ENCODE measurements around the gene QRICH1. TPM values are rescaled to one million over a fixed set of nuclear protein-coding genes. Genes with fewer than 3 reads are reported as not detected.

QRICH1 gene
- total RNA-seq, 1 donor = 143 TPM

- no peaks in the 10 kb centered on the region for H3K27me3 ChIP-seq (ENCODE audit: insufficient read depth, low read length)
- H3K4me1 ChIP-seq (ENCODE audit: insufficient read depth, low read length) = peaks cover 23% of the 10 kb centered on the region
- peak overlapping the region; percentile 73 for H3K4me3 ChIP-seq (ENCODE audit: low read length)
- no peaks in the 10 kb centered on the region for H3K9me3 ChIP-seq (ENCODE audit: low read depth, low read length)
Measured at GRCh38 chr3:49007771-49008528, 85.9 kb downstream of the QRICH1 start.

GRCh38 chr3:49007068-49007770, 86.7 kb downstream of the QRICH1 start, which contains the start of gene WDR6:
WDR6 (plus strand) TSS chr3:49007391; CDS start chr3:49007432, 41 bp downstream.
- no peaks in the 10 kb centered on the region for H3K27me3 ChIP-seq (ENCODE audit: insufficient read depth, low read length)
- no peaks in the 10 kb centered on the region for H3K9me3 ChIP-seq (ENCODE audit: low read depth, low read length)
- peaks cover 23% of the 10 kb centered on the region for H3K4me1 ChIP-seq (ENCODE audit: insufficient read depth, low read length)
- H3K4me3 ChIP-seq (ENCODE audit: low read length) = peak within 1 kb of the TSS; percentile 73

DNA sequence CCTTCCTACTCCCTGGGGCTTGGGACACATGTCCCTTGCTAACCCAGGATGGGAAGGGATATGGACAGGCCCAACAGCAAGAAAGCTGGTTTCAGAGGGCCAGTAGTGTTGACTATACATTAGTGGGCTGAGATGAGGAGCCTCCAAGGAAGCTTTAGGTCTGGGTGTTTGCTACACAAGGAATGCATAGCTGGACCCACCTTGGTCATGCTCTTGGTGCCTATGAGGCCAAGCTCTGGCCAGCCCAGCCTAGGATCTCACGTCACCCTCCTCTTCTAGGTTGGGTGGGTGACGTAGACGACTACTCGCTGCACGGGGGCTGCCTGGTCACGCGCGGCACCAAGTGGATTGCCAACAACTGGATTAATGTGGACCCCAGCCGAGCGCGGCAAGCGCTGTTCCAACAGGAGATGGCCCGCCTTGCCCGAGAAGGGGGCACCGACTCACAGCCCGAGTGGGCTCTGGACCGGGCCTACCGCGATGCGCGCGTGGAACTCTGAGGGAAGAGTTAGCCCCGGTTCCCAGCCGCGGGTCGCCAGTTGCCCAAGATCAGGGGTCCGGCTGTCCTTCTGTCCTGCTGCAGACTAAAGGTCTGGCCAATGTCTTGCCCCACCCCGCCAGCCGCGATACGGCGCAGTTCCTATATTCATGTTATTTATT, 87.3 kb downstream of the QRICH1 start:
- Histone ChIP-seq H3K4me3 (ENCODE audit: low read length) (peak overlapping the region; percentile 73), H3K27me3 (ENCODE audit: insufficient read depth, low read length) (no peaks in the 10 kb centered on the region), H3K9me3 (ENCODE audit: low read depth, low read length) (no peaks in the 10 kb centered on the region), H3K4me1 (ENCODE audit: insufficient read depth, low read length) (peaks cover 23% of the 10 kb centered on the region)

- Histone ChIP-seq H3K4me3 (ENCODE audit: low read length) (no peak overlapping the region), H3K27me3 (ENCODE audit: insufficient read depth, low read length) (no peaks in the 10 kb centered on the region), H3K4me1 (ENCODE audit: insufficient read depth, low read length) (peaks cover 23% of the 10 kb centered on the region), H3K9me3 (ENCODE audit: low read depth, low read length) (no peaks in the 10 kb centered on the region)
Measured at GRCh38 chr3:49005998-49006397, 87.9 kb downstream of the QRICH1 start.

GRCh38 chr3:49005303-49005680, 88.6 kb downstream of the QRICH1 start:
- H3K4me1 ChIP-seq (ENCODE audit: insufficient read depth, low read length) = peaks cover 23% of the 10 kb centered on the region
- no peaks in the 10 kb centered on the region for H3K27me3 ChIP-seq (ENCODE audit: insufficient read depth, low read length)
- no peak overlapping the region for H3K4me3 ChIP-seq (ENCODE audit: low read length)
- H3K9me3 ChIP-seq (ENCODE audit: low read depth, low read length) = no peaks in the 10 kb centered on the region

DNA sequence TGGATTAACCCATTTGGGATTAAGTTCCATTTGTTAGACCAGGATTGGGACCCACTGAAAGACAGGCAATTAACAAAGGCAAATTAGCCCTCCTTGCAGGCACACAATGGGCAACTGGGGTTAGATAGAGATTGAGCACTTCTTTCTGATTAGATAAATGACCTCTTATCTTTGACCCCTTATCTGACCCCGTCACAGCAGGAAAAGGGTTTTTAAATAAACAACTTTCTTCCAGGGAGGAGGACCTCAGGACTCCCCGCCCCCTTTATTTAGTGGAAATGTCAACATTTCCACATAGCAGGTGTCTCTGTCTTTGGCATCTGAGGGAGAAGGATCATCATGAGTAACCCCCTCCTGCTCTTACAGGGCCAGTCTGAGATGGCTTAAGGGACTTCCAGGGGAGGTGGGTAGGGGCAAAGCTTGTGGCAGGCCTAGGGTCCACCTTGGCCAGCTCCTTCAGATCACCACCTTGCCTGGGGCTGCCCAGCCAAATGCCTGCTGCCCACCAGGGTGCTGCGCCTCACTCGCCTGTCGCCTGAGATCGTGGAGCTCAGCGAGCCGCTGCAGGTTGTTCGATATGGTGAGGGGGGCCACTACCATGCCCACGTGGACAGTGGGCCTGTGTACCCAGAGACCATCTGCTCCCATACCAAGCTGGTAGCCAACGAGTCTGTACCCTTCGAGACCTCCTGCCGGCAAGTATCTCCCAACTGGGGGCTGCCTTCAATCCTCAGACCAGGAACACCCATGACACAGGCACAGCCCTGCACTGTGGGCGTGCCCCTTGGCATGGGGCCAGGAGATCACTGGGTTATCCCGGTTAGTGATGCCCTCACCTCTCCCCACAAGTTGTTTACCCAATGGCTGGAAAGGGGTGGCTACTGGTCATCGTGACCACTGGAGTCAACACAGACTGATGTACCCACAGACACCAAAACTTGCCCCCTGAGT, 89.2 kb downstream of the QRICH1 start:
- Histone ChIP-seq H3K9me3 (ENCODE audit: low read depth, low read length) (no peaks in the 10 kb centered on the region), H3K4me1 (ENCODE audit: insufficient read depth, low read length) (peaks cover 22% of the 10 kb centered on the region), H3K4me3 (ENCODE audit: low read length) (no peak overlapping the region), H3K27me3 (ENCODE audit: insufficient read depth, low read length) (no peaks in the 10 kb centered on the region)

GRCh38 chr3:49001155-49001554, 92.7 kb downstream of the QRICH1 start:
- H3K27me3 ChIP-seq (ENCODE audit: insufficient read depth, low read length) = no peaks in the 10 kb centered on the region
- no peaks in the 10 kb centered on the region for H3K9me3 ChIP-seq (ENCODE audit: low read depth, low read length)

DNA sequence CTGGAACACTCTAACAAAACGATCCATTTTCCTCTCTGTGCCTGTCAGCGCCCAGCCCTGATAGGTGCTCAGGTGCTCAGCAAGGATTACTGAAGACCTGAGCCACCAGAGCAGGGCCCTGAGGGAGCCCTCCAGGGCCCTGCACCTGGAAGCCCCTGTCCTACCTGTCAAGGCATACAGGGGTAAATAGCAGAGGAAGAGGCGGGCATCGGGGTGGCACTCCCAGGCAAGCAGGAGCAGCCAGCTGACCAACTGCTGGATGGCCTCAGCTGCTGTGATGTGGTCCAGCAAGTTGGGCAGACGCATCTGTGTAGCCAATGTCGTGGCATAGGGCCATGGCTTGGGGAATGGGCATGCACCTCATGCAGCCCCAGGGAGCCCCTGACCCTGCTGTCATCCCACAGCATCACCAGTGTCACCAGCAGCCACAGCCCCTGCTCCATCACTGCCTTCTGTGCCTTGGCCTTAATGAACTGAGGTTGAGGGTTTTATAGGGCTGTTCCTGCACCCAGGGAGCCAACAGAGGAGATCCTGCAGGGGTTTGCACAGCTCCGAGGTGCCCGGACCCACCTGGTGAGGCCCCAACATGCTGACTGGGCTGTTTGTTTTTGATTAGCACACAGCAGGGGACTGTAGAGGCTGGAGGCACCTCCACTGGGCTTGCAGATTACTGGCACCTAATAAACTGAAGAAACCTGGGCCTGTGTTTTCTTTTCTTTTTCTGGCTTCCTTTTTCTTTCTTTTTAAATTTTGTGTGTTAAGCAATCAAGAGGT, 94.6 kb downstream of the QRICH1 start:
- Histone ChIP-seq H3K27me3 (ENCODE audit: insufficient read depth, low read length) (no peaks in the 10 kb centered on the region), H3K4me1 (ENCODE audit: insufficient read depth, low read length) (no peaks in the 10 kb centered on the region), H3K4me3 (ENCODE audit: low read length) (no peak overlapping the region), H3K9me3 (ENCODE audit: low read depth, low read length) (no peaks in the 10 kb centered on the region)

More at GRCh38 chr3:49001155-49001554, 92.7 kb downstream of the QRICH1 start:
- Histone ChIP-seq H3K4me3 (ENCODE audit: low read length) (no peak overlapping the region), H3K4me1 (ENCODE audit: insufficient read depth, low read length) (peaks cover 1% of the 10 kb centered on the region)

GRCh38 chr3:48997714-48998637, 95.9 kb downstream of the QRICH1 start:
- Histone ChIP-seq H3K27me3 (ENCODE audit: insufficient read depth, low read length) (no peaks in the 10 kb centered on the region), H3K4me1 (ENCODE audit: insufficient read depth, low read length) (no peaks in the 10 kb centered on the region), H3K4me3 (ENCODE audit: low read length) (no peak overlapping the region), H3K9me3 (ENCODE audit: low read depth, low read length) (no peaks in the 10 kb centered on the region)

DNA sequence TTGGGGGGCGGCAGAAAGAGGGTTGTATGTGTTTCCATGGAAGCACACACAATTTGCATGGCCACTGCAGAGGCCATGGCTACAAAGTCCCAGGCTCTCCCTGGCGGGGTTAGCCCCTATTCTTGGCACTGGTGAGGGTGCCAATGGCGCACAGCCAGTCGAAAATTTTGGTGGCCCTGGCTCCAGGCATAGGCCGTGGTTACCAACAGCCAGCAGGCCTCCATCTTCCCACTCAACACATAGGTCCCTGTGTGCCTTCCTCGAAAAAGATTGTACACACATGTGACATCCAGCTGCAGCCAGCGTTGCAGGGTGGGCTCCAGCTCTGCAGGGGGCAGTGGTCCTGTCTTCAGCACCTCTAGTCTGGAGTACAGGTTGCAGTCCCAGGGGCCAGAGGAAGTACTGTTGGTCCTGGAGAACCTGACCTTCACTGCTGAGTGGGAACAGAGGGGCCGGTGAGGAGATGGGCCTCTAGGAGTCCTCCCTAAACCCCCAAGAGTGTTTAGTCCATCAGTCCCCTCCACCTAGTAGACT, 96.7 kb downstream of the QRICH1 start:
- no peaks in the 10 kb centered on the region for H3K9me3 ChIP-seq (ENCODE audit: low read depth, low read length)
- no peaks in the 10 kb centered on the region for H3K4me1 ChIP-seq (ENCODE audit: insufficient read depth, low read length)
- no peaks in the 10 kb centered on the region for H3K27me3 ChIP-seq (ENCODE audit: insufficient read depth, low read length)
- no peak overlapping the region for H3K4me3 ChIP-seq (ENCODE audit: low read length)

- H3K9me3 ChIP-seq (ENCODE audit: low read depth, low read length) = no peaks in the 10 kb centered on the region
- H3K27me3 ChIP-seq (ENCODE audit: insufficient read depth, low read length) = no peaks in the 10 kb centered on the region
- no peak overlapping the region for H3K4me3 ChIP-seq (ENCODE audit: low read length)
- H3K4me1 ChIP-seq (ENCODE audit: insufficient read depth, low read length) = peaks cover 1% of the 10 kb centered on the region
Measured at GRCh38 chr3:48996640-48997039, 97.2 kb downstream of the QRICH1 start.

DNA sequence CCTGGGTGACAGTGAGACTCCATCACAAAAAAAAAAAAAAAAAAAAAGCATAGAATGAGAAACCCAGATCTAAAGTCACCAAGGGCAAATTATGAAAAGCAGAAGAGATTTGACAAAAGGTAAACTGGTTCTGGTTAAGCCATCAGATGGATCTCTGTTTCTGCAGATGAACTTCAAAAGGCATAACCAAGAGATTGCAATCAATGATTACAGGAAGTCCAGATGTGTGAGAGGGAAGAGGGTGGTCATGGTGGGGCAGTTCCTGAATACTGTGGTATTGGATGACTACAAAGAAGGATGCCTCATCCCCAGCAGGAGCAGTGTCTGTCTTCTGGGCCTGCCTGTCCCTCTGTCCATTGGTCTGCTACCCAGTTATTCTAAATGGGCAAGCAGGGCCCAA, 100.0 kb downstream of the QRICH1 start:
- Histone ChIP-seq H3K4me3 (ENCODE audit: low read length) (no peak overlapping the region), H3K27me3 (ENCODE audit: insufficient read depth, low read length) (no peaks in the 10 kb centered on the region), H3K9me3 (ENCODE audit: low read depth, low read length) (no peaks in the 10 kb centered on the region), H3K4me1 (ENCODE audit: insufficient read depth, low read length) (peaks cover 20% of the 10 kb centered on the region)
